Erythroblast (primary cell): ENCODE measurements around the gene ANKRD13B.
"Not testable (repeated sequence)": the region's sequence is repeated elsewhere in the genome, so short reads cannot be mapped to it uniquely, and the experiment has no call there.

Experiments used
- DNase-seq, 2 experiments: peaks; one replicate each; lab custom pipeline; 2025; lab: John Stamatoyannopoulos, UW
- GATA1 ChIP-seq: IDR thresholded peaks from 2 replicates; pipeline ENCODE4 v1.6.1; 2011; ENCODE audit warnings: low read depth, mild to moderate bottlenecking, control low read depth, low read length, moderate library complexity
- POLR2A ChIP-seq: IDR thresholded peaks from 2 replicates; pipeline ENCODE4 v1.6.1; 2011; ENCODE audit warnings: mild to moderate bottlenecking, low read length

ANKRD13B gene

DNA sequence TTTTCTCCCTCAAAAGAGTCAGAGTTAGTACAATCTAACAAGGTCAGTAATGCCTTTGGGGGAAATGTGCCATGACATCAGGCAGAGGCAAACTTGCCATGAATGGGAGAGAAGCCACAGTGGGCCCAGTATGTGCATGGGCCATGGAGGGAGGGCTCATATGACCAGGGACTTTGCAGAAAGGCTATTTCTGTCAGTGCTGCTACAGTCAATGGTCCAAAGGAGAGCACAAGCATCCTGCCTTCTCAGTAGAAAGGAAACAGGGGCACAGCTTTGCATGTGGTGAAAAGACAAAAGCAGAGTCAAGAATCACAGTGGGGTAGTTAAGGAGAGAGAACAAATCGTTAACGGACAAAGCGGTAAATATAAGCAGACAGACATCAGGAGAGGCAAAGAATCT is 41.0 kb downstream of the ANKRD13B start:
- TF ChIP-seq GATA1 = no peak
- no peak for TF ChIP-seq POLR2A
- no peak for DNase-seq

DNA sequence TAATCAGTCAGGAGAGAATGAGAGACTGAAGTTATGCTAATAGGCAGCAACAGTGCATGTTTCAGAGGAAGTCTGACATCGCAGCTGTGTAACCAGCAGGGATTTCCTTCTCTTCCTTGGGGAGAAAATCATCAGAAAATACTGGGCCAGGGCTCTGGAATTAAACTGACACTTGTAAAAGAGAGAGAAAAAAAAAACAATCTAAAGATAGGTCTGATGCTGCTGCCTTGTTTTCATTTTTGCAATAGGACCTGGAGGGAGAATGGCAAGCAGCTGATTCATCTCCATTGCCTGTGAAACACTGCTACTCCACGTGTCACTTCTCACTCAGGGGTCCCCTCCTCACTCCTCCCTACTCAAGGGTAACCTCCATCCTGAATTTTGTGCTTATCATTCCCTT is 47.5 kb downstream of the ANKRD13B start:
- DNase-seq = no peak
- TF ChIP-seq GATA1 = no peak
- no peak for TF ChIP-seq POLR2A

DNA sequence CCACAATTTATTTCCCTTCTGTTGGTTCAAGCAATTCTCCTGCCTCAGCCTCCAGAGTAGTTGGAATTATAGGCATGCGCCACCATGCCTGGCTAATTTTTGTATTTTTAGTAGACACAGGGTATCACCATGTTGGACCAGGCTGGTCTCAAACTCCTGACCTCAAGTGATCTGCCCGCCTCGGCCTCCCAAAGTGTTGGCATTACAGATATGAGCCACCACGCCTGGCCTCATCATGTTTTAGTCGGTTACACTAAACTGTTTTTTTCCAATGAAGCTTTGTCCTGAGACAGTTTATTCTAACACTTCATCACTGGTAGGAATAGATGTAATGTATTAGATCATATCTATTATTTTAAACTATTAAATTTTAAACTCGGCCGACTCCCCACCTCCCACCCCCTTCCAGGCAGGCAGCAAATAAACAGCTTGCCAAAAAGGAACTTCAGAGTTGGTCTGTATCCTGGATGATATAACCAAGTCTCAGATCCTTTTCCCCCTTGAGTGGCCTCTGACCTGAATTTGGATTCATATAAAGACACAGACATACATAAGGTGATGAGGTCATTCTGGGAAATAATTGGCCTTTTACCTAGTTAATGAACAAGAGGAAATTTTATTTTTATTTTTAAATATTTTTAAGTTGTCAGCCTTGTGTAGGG is 48.2 kb downstream of the ANKRD13B start:
- DNase-seq = no peak
- TF ChIP-seq POLR2A (no peak), GATA1 (no peak)

GRCh38 chr17:29642171-29642611 is 49.3 kb downstream of the ANKRD13B start:
- no peak for TF ChIP-seq POLR2A
- no peak for TF ChIP-seq GATA1
- DNase-seq = no peak

- TF ChIP-seq GATA1 (no peak), POLR2A (no peak)
- DNase-seq = no peak
These were observed 50.9 kb downstream of the ANKRD13B start for GRCh38 chr17:29643817-29644160.

- DNase-seq = no peak
- TF ChIP-seq GATA1 = no peak
- TF ChIP-seq POLR2A = no peak
These were observed 52.7 kb downstream of the ANKRD13B start for GRCh38 chr17:29645515-29646051.

DNA sequence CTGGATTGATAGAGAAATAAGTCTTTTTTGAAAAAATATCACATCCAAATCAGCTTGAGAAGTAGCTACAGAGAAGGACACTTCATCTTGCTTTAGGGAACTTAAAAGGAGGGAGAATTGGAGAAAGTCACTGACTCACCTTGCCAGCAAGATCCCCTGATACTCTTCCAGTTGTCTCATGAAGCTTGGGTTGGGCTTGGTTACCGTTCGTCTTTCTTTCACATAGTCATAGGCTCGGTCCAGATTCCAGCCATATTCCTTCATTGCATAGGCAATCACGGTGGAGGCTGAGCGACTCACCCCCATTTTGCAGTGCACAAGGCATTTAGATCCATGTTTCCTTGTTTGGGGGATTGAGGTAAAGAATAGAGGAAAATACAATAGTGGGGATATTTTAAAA is 55.1 kb downstream of the ANKRD13B start:
- TF ChIP-seq POLR2A = no peak
- TF ChIP-seq GATA1 = no peak

DNA sequence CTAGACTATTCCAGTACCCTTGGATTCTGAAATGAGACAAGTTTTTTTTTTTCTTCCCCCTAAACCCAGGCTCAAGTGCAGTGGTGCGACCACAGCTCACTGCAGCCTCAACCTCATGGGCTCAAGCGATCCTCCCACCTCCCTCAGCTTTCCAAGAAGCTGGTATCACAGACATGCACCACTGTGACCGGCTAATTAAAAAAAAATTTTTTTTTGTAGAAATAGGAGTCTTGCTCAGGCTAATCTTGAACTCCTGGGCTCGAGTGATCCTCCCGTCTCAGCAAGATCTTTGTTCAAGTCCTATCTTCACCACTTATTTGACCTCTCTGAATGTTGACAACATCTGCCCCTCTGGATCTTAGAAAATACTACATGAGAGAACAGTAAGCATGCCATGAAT is 56.4 kb downstream of the ANKRD13B start:
- TF ChIP-seq GATA1 = no peak
- no peak for TF ChIP-seq POLR2A
- no peak for DNase-seq

More for the DNA sequence above, 55.1 kb downstream of the ANKRD13B start:
- no peak for DNase-seq

DNA sequence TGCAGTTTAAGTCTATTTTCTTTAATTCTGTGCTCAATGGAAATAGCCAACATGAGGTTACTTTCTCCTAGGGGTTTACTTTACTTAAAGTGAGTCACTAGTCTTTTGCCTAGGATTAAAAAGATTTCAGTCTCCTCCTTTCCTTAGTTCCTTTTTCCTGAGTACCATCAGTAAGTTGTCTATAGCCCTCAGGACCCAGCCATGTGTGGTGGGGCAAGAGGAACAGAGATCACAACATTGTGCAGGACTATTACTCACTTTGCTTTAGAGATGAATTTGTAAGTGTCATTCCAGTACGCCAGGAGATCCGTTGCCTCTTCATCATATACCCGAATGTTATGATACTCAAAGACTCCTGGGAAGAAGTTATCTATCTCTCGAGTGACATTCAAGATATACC is 57.5 kb downstream of the ANKRD13B start:
- no peak for DNase-seq
- TF ChIP-seq POLR2A = no peak
- TF ChIP-seq GATA1 = no peak

DNA sequence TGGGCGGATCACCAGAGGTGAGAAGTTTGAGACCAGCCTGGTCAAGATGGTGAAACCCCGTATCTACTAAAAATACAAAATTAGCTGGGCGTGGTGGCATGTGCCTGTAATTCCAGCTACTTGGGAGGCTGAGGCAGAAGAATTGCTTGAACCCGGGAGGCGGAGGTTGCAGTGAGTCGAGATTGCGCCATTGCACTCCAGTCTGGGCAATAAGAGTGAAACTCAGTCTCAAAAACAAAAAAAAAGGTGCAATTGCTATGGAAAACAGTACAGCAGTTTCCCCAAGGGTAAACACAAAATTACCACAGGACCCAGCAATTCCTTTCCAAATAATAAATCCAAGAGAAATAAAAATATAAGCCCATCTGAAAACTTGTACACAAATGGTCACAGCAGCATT is 59.0 kb downstream of the ANKRD13B start:
- DNase-seq = not testable (repeated sequence)

DNA sequence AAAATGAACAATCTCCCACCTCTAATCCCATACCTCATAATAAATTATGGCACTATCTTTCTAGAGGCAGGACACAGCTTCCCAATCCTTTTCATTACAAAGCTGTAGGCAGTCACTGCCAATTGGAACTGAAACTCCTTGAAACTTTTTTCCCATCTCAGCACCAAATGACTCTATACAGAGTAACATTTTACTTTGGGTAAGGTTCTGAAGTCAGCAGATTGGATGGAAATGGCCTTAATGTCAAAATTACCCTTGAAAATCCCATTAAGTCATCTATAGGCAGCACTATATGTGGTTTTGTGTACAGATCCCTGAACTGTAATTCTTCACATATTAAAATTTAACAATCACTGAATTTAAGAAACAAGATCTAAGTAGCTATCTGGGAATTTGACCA is 60.0 kb downstream of the ANKRD13B start:
- DNase-seq = no peak

GRCh38 chr17:29653995-29654714 is 61.2 kb downstream of the ANKRD13B start:
- no peak for TF ChIP-seq POLR2A
- no peak for TF ChIP-seq GATA1
- DNase-seq = peak; percentile 58 to 63

More for the DNA sequence above, 60.0 kb downstream of the ANKRD13B start:
- no peak for TF ChIP-seq GATA1
- TF ChIP-seq POLR2A = no peak

GRCh38 chr17:29655323-29655722 is 62.4 kb downstream of the ANKRD13B start:
- TF ChIP-seq POLR2A (no peak), GATA1 (no peak)
- no peak for DNase-seq

GRCh38 chr17:29659155-29659554 is 66.2 kb downstream of the ANKRD13B start:
- no peak for DNase-seq
- TF ChIP-seq GATA1 (no peak), POLR2A (no peak)

GRCh38 chr17:29661213-29661612 is 68.3 kb downstream of the ANKRD13B start:
- no peak for DNase-seq
- no peak for TF ChIP-seq GATA1
- TF ChIP-seq POLR2A = no peak
